Fibroblast of the aortic adventitia (primary cell): ENCODE data around the gene FBN2. TPM values are rescaled to one million over a fixed set of nuclear protein-coding genes. Genes with fewer than 3 reads are reported as not detected.
A peak's percentile ranks its signal among the peaks of the same experiment; 100 is the strongest.

Experiments
- DNase-seq: peaks from one replicate; pipeline ENCODE4 v3.0.0-alpha.2; 2010; ENCODE audit warnings: low read depth
- H3K4me3 ChIP-seq: 2 replicates; pipeline ENCODE4 v1.5.1; 2011; ENCODE audit warnings: low read depth, mild to moderate bottlenecking, control low read depth, low read length, moderate library complexity
- CTCF ChIP-seq: IDR thresholded peaks from 2 replicates; pipeline ENCODE4 v1.5.1; 2011; ENCODE audit warnings: mild to moderate bottlenecking, low read length, control low read depth, inconsistent platforms; ENCODE audit not compliant: insufficient read depth
- total RNA-seq: library from RNA; depleted of rRNA; stranded (reverse); fragments of >200 nt; gene quantifications from 2 replicates; pipeline ENCODE4 v1.2.3, GENCODE V29; 2012; ENCODE audit warnings: low replicate concordance

The FBN2 gene
- total RNA-seq, 1 donor, result 19.8 TPM

DNA sequence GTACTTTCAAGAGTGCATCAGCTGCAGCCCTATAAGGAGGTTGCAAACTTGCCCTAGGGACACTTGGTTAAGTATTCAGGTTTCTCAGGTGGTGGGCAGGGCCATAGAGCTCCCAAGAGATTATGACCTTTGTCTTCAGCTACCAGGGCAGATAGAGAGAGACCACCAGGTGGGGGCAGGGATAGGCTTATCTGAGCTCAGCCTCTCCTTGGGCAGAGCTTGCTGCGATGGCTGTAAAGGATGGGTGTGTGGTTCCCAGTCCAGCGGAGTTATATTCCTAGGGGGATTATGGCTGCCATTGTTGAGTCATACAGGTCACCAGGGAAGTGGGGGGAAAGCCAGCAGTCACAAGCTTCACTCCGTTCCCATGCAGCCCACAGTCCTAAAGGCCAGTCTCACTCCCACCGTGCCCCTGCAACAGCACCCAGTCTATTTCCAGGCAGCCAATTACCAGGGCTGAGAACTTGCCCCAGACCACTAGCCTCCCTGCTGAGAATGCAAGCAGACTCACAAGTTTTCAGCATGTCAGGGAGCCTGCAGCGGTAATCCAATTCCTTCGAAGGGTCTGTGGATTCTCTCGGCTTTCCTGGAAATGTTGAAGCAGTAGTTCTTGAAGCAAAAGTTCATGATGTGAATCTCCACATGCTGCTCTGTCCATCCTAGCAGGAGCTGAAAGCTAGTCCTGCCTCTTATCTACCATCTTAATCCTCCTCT lies 303.0 kb downstream of the FBN2 start:
- no peak for TF ChIP-seq CTCF
- no peak overlapping the region for H3K4me3 ChIP-seq
- no peak for DNase-seq

GRCh38 chr5:128228521-128228920 lies 309.5 kb downstream of the FBN2 start:
- no peak for TF ChIP-seq CTCF
- no peak overlapping the region for H3K4me3 ChIP-seq
- peak; percentile 91 for DNase-seq

DNA sequence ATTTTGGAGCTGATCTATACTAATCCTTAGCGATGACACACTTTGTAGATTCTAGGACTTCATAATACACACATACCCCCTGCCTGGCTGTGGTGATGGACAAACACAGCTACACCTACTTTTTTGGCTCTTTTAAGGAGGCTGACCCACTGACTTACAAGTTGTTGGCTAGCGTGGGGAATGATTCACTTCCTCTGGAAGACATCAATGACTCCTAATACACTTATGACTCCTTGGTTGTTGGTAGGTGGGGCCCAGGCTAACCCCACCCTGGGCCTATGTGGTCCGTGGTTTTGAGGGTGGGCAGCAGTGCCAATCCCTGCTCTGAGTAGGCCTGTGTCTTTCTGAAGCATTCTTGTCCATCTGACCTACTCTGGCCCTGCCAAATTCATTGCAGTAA lies 310.0 kb downstream of the FBN2 start:
- DNase-seq, result peak; percentile 96
- no peak for TF ChIP-seq CTCF

GRCh38 chr5:128225245-128226030 lies 312.6 kb downstream of the FBN2 start:
- no peak overlapping the region for H3K4me3 ChIP-seq
- no peak for DNase-seq
- TF ChIP-seq CTCF, result no peak

More for the DNA sequence above, 310.0 kb downstream of the FBN2 start:
- H3K4me3 ChIP-seq, result no peak overlapping the region

GRCh38 chr5:128224336-128224735 lies 313.7 kb downstream of the FBN2 start:
- TF ChIP-seq CTCF, result no peak
- no peak overlapping the region for H3K4me3 ChIP-seq
- DNase-seq, result peak; percentile 44

DNA sequence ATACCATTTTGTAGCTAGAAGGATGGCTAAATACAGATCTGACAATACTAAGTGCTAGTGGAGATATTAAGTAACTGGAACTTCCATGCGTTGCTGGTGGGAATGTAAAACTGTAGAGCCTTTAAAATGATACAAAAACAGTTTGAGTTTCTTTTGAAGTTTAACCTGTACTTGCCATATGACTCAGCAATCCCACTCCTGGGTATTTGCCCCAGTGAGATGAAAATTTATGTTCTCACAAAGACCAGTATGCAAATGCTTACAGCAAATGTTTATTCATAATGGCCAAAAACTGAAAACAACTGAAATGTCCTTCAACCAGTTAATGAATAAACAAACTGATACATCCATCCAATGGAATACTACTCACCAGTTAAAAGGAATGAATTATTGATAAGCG lies 317.2 kb downstream of the FBN2 start:
- no peak for DNase-seq
- H3K4me3 ChIP-seq, result no peak overlapping the region
- no peak for TF ChIP-seq CTCF
